Choroid plexus epithelial cell (primary cell): ENCODE measurements around the gene CAPN11.
A peak's percentile ranks its signal among the peaks of the same experiment; 100 is the strongest.

Source experiments
- DNase-seq: peaks from one replicate; pipeline ENCODE4 v3.0.0-alpha.2; 2010; ENCODE audit warnings: low read depth
- H3K4me3 ChIP-seq: 2 replicates; pipeline ENCODE4 v1.5.1; 2011; ENCODE audit warnings: low read depth, mild to moderate bottlenecking, control low read depth, low read length, moderate library complexity
- CTCF ChIP-seq: conservative IDR thresholded peaks from 2 replicates; pipeline ENCODE4 v1.5.1; 2011; ENCODE audit warnings: low read depth, mild to moderate bottlenecking, control low read depth, inconsistent platforms, low read length, moderate library complexity

Gene CAPN11

GRCh38 chr6:44207966-44208365 lies 49.3 kb downstream of the CAPN11 start:
- TF ChIP-seq CTCF, result no peak
- no peak overlapping the region for H3K4me3 ChIP-seq
- no peak for DNase-seq

- no peak overlapping the region for H3K4me3 ChIP-seq
- DNase-seq, result no peak
- TF ChIP-seq CTCF, result no peak
Measured at GRCh38 chr6:44211284-44211683, 52.7 kb downstream of the CAPN11 start.

GRCh38 chr6:44214307-44214706 lies 55.7 kb downstream of the CAPN11 start:
- DNase-seq, result no peak
- H3K4me3 ChIP-seq, result no peak overlapping the region
- no peak for TF ChIP-seq CTCF

GRCh38 chr6:44216677-44217331 lies 58.2 kb downstream of the CAPN11 start, which contains the start of gene MYMX:
Gene MYMX, plus strand, starts transcription at chr6:44216926. Its CDS starts 546 bp downstream, at chr6:44217472.
- H3K4me3 ChIP-seq, result no peak within 1 kb of the TSS
- TF ChIP-seq CTCF, result no peak
- DNase-seq, result no peak

- H3K4me3 ChIP-seq, result no peak overlapping the region
- TF ChIP-seq CTCF, result no peak
- DNase-seq, result no peak
Measured at GRCh38 chr6:44217332-44218143, 58.9 kb downstream of the CAPN11 start.

- no peak for TF ChIP-seq CTCF
- DNase-seq, result peak; percentile 82
- peak overlapping the region; percentile 57 for H3K4me3 ChIP-seq
Measured at GRCh38 chr6:44219053-44219814, 60.6 kb downstream of the CAPN11 start.
